HG02798 (cell line): ENCODE results near the gene SS18.

Experiments
- ATAC-seq: cut with Tn5 transposase; IDR thresholded peaks from one replicate; pipeline ENCODE4 v1.9.1; 2021; ENCODE audit warnings: mild to moderate bottlenecking; ENCODE audit not compliant: unreplicated experiment, poor library complexity

Gene SS18

DNA sequence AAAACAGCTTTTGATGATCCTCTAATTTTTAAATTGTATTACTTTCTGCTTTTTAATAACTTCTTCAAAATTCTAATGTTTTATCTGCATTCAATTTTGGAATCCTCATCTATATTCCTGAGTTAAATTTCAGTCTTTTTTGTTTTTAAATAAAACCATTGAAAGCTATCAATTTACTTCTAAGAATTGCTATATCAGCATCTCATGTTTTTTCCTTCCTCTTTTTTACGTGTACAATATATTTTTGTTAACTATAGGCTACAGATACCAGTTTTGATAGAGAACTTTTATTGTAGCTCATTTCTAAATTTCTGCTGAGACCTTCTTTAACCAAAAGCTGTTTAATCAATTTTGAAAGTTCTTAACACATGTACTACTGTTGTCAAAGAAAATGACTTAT lies 84.5 kb downstream of the SS18 start:
- no peak for ATAC-seq

DNA sequence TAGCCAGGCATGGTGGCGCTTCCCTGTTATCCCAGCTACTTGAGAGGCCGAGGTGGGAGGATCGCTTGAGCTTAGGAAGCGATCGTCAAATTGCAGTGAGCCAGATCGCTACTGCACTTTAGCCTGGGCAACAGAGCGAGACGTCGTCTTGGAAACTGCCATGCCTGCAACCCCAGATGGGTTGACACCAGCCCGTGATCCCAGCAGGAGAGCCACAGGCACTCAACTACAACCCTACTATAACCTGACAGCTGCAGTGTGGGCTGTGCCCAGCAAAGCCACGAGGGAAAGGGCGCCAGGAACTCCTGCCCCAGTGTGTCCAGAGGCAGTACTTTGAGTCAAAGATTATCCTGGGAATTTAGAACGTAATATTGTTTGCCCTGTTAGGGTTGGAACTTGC lies 85.6 kb downstream of the SS18 start:
- no peak for ATAC-seq

DNA sequence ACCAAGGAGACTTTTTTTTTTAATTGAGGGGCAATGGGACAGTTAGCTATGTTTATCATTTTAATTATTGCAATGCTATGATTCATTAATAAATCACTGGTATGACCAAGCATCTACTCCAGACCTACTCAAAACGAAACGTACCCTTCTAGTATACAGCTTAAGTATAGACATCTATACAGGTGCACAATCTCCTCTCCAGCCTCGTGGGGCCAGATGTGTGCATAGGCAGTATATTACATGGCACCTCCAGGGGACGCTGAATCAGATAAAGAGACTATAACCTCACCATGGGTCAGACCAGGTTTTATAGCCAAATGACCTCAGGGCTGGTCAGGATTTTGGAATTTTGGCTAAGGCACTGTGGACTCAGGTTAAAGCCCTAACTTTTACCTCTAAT lies 86.6 kb downstream of the SS18 start:
- peak; percentile 63 for ATAC-seq

DNA sequence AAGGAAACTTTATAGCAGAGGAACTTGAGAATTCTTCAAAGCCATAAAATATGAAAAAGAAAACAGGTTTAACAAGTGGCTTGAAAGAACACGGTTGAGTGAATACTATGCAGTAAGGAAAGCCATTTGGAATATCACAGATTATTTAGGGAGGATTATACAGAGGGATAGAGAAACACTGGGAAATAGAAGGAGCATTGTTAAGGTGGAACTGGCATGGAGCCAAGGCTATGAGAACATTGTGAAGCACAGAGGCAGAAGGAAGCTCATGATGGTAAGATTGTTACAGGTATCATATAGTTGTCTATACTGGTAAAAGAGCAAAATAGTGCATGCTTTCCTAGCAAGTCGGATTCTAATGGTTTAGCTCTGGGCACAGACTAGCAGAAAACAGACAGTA lies 87.1 kb downstream of the SS18 start:
- ATAC-seq: peak; percentile 9

DNA sequence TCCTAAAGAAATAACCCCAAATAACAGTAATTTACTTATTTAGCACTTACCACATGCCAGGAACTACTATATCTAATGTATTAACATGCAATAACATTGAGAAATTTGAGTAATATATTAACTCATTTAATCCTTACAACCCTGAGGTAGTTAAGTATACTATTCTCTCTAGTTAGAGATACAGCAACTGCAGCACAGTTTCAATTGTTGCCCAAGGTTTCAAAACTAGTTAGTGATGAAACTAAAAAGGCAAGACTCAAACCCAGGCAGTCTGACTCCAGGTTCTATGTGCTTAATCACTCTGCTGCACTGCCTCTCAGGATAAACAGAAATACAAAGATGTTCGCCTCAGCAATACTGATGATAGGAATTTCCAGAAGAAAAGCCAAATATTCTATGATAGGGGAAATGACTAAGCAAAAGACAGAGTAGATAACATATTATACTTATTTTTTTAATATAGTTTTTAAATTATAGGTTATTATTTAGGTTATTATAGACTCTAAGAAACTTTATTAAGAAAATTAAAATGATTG lies 88.0 kb downstream of the SS18 start:
- peak; percentile 36 for ATAC-seq

DNA sequence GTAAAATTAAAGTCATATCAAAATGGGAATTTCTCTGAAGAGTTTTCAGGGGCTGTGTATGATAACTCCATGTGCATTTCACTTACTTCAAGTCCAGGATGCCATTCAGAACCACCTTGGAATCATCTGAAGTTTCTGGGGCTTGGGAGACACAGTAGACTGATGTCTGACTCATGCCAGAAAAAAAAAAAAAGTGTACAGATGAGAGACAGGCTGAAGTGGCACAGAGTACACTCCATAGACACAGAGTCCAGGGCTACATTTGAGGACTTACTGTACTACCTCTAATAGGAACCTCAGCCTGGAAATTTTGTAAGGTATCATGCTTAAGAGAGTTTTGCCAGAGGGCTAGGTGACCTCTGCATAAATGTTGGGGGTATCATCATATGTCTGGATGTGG lies 92.0 kb downstream of the SS18 start:
- ATAC-seq: no peak

DNA sequence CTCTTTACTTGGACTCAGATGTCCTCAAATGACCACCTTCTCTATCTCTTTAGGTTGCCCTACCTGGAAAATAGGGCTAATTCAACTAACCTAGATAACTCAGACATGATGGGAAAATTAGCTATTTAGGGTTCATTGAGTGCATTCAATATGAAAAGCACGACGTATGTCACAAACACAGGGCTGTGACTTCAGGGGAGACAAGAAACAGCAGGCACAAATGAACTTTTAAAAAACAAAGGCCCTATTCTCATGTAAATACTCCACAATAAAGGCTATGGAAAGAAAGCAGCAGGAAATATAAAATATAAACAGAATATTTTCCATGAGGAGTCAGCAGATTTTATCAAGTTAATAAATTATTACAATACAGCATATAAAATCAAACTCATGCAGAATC lies 97.8 kb downstream of the SS18 start:
- ATAC-seq: no peak

DNA sequence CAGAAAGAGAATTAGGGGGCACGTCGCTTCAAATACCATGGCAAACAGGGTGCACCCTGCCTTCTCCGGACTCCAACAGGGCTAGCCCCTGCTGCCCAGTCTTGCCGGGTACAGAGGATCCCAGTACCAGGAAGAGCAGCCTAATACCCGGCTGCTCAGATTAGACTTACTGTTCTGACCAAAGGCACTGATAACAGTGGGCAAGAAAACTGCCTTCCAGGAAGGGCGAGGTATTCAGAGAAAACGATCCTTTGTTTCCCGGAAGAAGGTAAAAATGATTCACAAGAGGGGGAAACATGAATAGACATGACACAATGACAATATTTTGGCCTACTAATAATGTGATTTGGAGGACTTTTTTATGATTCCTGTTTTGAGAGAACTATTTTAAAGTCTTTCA lies 99.9 kb downstream of the SS18 start:
- ATAC-seq: no peak

DNA sequence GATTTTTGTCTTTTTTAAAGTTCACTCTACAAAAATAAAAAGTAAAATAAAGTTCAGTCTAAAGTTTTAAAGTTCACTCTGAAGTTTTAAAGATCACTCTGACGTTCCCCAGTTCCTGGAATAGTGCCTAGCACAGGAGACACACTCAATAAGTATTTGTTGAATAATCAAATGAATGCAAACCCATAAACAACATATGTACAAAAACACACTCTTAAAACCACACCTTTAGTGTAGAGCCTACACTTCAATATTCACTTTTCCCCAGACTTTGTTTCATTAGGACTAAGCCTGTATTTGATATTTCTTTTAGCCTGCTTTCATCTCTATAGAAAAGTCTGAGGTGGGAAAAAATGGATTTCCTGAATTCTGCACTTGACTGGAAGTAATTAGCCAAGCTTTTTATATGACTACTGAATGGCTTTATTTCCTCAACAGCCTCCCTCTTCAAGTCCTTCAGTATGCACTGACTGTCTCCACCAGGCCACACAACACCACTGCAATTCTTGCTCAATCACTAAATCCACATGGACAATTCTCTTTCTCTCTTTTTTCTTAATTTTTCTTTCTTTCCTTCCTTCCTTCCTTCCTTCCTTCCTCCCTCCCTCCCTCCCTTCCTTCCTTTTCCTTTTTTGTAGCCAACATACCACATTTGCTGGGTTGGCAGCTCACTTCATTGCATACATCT lies 104.6 kb downstream of the SS18 start:
- no peak for ATAC-seq

DNA sequence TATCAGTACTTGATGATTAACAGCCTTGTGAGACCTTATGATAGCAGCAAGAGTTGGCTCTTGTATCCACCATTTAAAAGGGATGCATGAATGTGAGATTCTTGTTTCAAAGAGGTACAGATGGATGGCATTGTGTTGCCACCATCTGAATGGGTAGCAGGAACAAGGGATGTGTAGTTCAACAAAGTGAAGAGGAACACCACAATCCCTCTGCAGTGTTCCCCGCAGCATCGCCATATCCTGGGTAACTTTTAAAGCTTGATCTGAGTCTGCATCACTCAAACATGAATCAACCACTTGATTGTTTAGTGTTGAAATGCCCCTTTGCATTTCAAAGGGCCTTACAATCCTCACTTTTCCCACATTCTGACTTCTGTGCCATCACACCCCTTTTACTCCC lies 106.7 kb downstream of the SS18 start:
- no peak for ATAC-seq

DNA sequence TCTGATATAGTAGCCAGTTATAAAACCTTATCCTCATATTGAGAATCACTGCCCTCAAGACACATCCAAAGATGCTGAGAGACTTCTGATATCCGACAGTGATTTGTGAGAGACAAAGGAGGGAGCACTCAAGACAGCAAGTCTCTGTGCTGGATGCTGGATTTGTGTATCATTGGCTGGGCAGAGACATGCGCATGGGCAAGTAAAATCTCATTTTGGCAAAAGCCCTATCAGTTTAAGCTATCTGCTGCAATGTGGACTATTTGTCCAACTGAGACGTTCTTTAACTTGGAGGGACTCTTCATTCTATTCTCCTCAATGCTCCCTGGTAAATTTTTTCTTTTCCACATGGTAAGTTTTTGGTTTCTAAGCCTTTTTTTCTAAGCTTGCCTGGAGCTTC lies 107.5 kb downstream of the SS18 start:
- ATAC-seq: no peak

DNA sequence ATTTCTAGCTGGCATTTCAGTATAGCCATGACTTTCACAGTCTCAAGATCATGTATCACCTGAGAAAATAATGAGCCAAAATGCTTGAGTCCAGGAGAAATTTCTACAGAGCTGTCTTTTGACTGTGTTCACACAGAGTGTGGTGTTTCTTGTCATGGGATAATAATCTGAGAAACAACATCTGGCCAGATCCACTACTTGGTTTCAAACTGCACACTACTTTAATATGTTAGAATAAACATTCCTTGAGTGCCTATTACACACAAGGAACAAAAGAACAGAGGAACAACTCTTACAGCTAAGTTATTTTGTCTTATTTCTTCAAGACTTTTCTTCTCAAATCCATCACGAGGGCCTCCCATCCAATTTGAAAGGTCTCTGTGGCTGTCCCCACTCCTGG lies 108.3 kb downstream of the SS18 start:
- ATAC-seq: no peak

DNA sequence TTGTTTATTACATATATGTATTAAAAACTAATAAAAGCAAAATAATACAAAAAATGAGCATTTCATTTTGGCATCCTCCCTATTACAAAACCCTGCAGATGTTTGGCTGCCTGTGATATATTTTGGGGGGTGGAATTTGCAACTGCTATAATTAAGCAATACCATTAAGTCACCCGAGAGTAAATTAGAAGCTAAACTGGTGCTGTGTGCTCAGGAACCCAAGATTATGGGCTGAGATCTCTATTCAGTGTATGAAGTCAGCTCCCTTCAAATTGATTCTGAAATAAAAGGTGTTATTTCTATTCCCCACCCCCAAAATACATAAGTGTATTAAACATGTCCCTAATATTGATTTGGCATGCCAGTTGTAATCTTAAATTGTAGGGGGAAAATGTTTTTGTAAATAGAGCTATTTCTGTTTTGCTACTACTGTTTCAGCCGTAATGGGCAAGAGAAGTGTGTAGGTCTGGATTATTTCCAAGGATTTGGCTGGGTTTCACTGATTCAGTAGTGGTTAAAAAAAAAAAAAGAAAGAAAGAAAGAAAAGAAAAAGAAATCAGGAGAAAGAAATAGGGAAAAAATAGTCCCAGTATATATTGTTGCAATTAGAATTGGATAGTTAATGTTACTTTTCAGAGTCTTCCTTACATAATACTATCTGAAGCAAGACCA lies 110.9 kb downstream of the SS18 start:
- no peak for ATAC-seq

DNA sequence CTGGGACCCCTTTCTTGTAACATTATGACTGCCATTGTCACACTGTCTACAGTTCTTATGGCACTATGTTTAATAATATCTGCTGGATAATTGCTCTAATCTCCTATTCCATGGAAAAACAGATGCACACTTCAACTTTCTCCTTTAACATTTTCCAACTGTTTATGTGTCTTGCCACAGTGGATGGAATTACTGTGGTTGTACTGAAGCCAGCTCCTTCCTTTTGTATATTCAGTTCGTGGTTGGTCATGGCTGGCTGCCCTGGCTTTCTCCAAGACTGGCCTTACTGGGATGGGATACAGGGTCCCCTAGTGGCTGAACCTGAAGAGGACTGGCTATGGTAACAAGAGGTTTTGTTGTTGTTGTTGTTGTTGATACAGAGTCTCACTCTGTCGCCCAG lies 113.9 kb downstream of the SS18 start:
- ATAC-seq: no peak

DNA sequence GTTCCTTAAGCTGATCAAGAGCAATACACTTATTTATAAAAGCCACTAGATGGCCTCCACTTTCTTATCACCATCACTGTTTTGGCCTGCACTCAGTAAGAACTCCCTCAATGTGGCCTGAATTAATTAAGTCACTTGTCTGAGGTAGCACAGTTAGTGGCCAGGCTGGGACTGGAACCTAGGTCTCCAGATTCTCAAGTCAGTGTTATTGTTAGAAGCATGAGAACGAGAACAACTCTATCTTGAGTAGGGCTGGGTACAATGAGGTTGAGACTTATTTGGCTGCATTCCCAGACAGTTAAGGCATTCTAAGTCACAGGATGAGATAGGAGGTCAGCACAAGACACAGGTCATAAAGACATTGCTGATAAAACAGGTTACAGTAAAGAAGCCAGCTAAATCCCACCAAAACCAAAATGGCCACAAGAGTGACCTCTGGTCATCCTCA lies 115.8 kb downstream of the SS18 start:
- no peak for ATAC-seq
